ENCODE results near the gene FGF18.
"Not testable (repeated sequence)": the region's sequence is repeated elsewhere in the genome, so short reads cannot be mapped to it uniquely, and the experiment has no call there.

The FGF18 gene

DNA sequence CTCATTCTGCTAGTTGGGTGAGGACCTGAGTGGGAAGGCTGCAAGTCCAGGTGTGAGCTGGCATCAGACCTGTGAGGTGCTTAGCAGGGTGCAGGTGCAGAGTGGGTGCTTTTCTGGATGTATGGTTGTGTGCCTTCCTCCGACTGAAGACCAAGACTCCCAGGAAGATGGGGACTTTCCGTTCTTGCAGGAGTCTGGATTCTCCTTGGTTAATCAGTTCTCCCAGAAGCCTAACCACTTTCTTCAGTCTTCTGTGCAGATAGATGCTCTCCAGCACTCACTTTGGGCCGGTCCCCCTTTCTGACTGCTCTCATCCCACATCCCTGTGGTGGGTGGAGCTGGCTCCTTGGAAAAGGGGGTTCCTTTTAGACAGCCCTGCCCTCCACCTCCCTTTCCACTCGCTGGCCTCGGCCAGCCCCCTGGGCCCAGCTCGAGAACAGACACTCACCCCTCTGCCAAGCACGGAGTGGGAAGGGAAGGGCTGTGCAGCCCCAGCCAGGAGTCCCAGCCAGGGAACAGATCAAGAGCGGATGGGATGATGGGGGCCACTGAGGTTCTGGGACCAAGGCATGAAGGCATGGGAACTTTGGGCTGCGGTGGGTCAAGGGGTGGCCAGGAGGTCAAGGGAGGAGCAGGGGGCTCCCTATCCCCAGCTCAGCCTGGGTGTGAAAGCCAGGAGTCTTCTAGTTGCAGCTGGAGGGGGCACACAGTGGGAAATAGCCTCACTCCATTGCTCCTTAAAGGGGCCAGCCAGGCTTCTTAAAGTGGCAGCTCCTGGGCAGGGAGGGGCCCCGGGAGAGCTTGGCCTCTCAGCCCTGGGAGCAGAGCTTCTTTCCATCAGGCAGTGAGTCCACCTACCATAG lies 62.4 kb downstream of the FGF18 start:
- H3K27ac Mint-ChIP-seq, result no peak overlapping the region
- H3K4me1 Mint-ChIP-seq, result peaks cover 7% of the 10 kb centered on the region

GRCh38 chr5:171482434-171482730 lies 62.9 kb downstream of the FGF18 start:
- Mint-ChIP-seq H3K36me3 (no peaks in the 10 kb centered on the region), H3K27me3 (no peaks in the 10 kb centered on the region), H3K4me3 (no peak overlapping the region), H3K9me3 (no peaks in the 10 kb centered on the region), H3K27ac (no peak overlapping the region), H3K4me1 (peaks cover 7% of the 10 kb centered on the region)

More for the DNA sequence above, 62.4 kb downstream of the FGF18 start:
- no peak overlapping the region for H3K4me3 Mint-ChIP-seq
- H3K27me3 Mint-ChIP-seq, result no peaks in the 10 kb centered on the region
- no peaks in the 10 kb centered on the region for H3K9me3 Mint-ChIP-seq
- H3K36me3 Mint-ChIP-seq, result no peaks in the 10 kb centered on the region

DNA sequence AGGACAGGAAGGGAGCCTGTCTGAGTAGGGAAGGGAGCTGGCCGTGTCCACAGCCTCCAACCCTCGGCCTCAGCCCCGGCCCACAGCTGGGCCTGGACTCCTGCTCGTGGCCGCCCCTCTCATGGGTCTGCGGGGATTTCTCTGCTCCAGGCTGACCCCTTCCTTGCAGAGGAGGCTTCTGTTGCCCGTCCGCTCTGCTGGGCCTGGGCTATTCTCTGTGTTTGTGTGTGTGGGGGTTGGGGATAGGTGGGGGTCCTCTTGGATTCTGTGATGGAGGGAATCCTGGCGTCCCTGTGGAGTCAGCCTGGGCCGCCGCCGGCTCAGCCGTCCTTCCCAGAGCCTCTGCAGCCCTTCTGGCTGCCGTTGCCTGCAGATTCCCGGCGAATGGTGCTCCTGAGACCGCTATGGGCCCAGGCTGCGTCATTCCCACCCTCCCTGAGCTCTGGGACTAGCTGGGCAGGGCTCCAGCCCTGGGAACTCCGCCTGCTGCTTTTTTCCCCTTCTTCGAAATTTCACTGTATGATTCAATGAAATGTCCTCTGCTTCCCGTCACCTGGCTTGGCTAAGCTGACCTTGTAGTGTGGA lies 64.2 kb downstream of the FGF18 start:
- H3K27me3 Mint-ChIP-seq, result peaks cover 4% of the 10 kb centered on the region
- H3K36me3 Mint-ChIP-seq, result no peaks in the 10 kb centered on the region
- H3K9me3 Mint-ChIP-seq, result no peaks in the 10 kb centered on the region
- no peak overlapping the region for H3K4me3 Mint-ChIP-seq
- H3K4me1 Mint-ChIP-seq, result peaks cover 7% of the 10 kb centered on the region
- no peak overlapping the region for H3K27ac Mint-ChIP-seq

GRCh38 chr5:171484460-171484899 lies 65.0 kb downstream of the FGF18 start:
- Mint-ChIP-seq H3K9me3 (no peaks in the 10 kb centered on the region), H3K27me3 (peaks cover 4% of the 10 kb centered on the region), H3K4me3 (no peak overlapping the region), H3K36me3 (no peaks in the 10 kb centered on the region), H3K4me1 (peaks cover 5% of the 10 kb centered on the region), H3K27ac (peak overlapping the region; percentile 62)

DNA sequence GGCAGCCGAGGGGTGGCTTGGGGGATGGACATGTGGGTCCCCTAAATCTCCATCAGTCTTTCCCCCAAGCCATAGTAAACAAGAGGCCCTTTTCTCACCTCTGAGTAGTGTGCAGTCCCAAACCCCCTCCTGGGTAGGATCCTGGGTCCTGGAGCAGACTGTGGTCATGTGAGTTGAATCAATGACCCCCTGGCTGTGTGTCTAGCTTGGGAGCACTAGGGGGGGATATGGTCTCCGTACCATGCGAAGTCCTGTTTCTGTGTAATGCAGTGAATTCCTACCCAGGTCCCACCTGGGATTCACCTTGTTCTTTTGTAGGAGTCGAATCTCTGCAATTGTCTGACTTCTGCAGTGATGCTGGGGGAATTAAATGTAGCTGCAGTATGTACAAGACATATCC lies 66.2 kb downstream of the FGF18 start:
- no peak overlapping the region for H3K4me3 Mint-ChIP-seq
- H3K27ac Mint-ChIP-seq, result no peak overlapping the region
- no peaks in the 10 kb centered on the region for H3K36me3 Mint-ChIP-seq
- no peaks in the 10 kb centered on the region for H3K4me1 Mint-ChIP-seq
- peaks cover 4% of the 10 kb centered on the region for H3K27me3 Mint-ChIP-seq
- H3K9me3 Mint-ChIP-seq, result no peaks in the 10 kb centered on the region

DNA sequence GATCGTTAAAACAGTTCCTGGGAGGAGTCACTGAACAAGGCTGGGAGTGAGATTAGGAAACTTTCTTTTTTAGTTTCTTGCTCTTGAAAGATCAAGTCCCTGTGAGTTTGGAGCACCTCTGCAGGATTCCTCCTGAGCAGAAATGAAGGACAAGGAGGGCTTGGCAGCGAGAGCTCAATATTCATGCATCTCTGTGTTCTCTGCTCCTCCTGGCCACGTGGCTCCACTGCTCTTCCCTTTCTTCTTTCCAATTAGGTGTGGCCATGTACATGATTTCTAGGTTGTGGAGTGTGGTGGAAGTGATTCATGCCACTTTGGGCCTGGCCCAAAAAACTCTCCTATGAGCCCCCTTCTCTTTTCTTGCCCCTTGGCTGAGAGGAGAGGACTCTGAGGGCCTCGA lies 67.2 kb downstream of the FGF18 start:
- peaks cover 4% of the 10 kb centered on the region for H3K27me3 Mint-ChIP-seq

GRCh38 chr5:171488876-171489275 lies 69.4 kb downstream of the FGF18 start:
- peaks cover 4% of the 10 kb centered on the region for H3K27me3 Mint-ChIP-seq
- no peak overlapping the region for H3K27ac Mint-ChIP-seq
- no peak overlapping the region for H3K4me3 Mint-ChIP-seq
- H3K9me3 Mint-ChIP-seq, result no peaks in the 10 kb centered on the region
- H3K4me1 Mint-ChIP-seq, result no peaks in the 10 kb centered on the region
- H3K36me3 Mint-ChIP-seq, result no peaks in the 10 kb centered on the region

More for the DNA sequence above, 67.2 kb downstream of the FGF18 start:
- no peaks in the 10 kb centered on the region for H3K36me3 Mint-ChIP-seq
- H3K4me1 Mint-ChIP-seq, result no peaks in the 10 kb centered on the region
- peak overlapping the region; percentile 52 for H3K27ac Mint-ChIP-seq
- H3K4me3 Mint-ChIP-seq, result no peak overlapping the region
- H3K9me3 Mint-ChIP-seq, result no peaks in the 10 kb centered on the region

- Mint-ChIP-seq H3K4me3 (no peak overlapping the region), H3K4me1 (no peaks in the 10 kb centered on the region), H3K27me3 (peaks cover 4% of the 10 kb centered on the region), H3K9me3 (no peaks in the 10 kb centered on the region), H3K36me3 (no peaks in the 10 kb centered on the region), H3K27ac (no peak overlapping the region)
Observed at GRCh38 chr5:171492781-171493180, 73.3 kb downstream of the FGF18 start.

- no peaks in the 10 kb centered on the region for H3K4me1 Mint-ChIP-seq
- no peak overlapping the region for H3K27ac Mint-ChIP-seq
- H3K9me3 Mint-ChIP-seq, result no peaks in the 10 kb centered on the region
- no peaks in the 10 kb centered on the region for H3K27me3 Mint-ChIP-seq
- no peak overlapping the region for H3K4me3 Mint-ChIP-seq
- no peaks in the 10 kb centered on the region for H3K36me3 Mint-ChIP-seq
Observed at GRCh38 chr5:171493646-171494393, 74.4 kb downstream of the FGF18 start.

DNA sequence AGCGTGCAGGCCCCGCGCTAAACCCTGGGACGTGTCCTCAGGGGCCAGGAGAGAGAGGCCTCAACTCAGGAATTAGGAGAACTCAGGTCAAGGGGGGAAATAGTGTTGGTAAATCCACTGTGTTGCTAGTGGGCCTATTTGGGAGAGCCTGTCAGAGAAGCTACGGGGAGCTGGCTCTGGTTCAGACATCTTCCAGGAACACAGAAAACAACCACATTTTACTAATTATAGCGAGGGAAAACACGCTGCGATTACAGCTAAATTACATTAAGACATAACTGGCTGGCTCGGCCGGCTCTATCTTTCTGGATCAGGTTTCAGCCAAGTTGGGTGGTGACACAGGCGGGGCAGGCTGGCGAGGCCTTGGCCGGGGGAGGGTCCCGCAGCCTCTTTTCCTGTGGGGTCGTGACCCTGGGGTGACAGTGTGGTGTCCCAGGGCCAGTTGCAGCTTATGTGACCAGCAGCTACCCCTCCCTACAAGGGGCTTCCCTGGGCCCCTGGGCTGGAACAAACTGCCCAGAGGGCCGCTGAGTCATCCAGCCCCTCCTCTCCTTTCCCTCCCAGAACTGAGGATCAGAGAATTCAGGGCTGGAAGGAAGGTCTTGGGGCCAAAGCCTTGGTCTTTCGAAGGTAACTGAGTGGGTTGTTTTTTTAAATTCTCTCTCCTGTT lies 75.1 kb downstream of the FGF18 start:
- H3K4me1 Mint-ChIP-seq, result no peaks in the 10 kb centered on the region
- H3K27ac Mint-ChIP-seq, result no peak overlapping the region
- no peaks in the 10 kb centered on the region for H3K27me3 Mint-ChIP-seq
- no peak overlapping the region for H3K4me3 Mint-ChIP-seq
- no peaks in the 10 kb centered on the region for H3K36me3 Mint-ChIP-seq
- H3K9me3 Mint-ChIP-seq, result no peaks in the 10 kb centered on the region

- H3K27ac Mint-ChIP-seq, result no peak overlapping the region
- no peaks in the 10 kb centered on the region for H3K36me3 Mint-ChIP-seq
- H3K27me3 Mint-ChIP-seq, result no peaks in the 10 kb centered on the region
- no peaks in the 10 kb centered on the region for H3K4me1 Mint-ChIP-seq
- no peaks in the 10 kb centered on the region for H3K9me3 Mint-ChIP-seq
- no peak overlapping the region for H3K4me3 Mint-ChIP-seq
Observed at GRCh38 chr5:171495122-171495700, 75.8 kb downstream of the FGF18 start.

DNA sequence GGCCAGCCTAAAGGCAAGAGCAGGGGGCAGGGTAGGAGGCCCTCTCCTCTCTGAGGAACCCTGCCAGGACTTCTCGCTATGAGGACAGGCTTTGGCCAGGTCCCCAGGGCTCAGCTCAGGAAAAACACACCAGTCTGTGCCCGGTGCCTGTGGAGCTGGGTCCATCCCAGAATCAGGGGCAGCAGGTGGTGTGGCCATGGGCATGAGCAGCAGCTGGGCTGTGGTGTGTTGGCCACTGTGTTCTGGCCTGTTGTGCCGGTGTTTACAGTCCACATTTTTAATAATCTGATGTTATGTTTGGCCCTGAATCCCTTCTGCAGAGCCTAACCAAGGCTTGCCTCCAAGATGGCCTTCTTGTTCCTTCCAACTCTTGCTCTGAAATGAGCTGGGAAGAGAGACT lies 77.0 kb downstream of the FGF18 start:
- H3K9me3 Mint-ChIP-seq, result no peaks in the 10 kb centered on the region
- no peak overlapping the region for H3K27ac Mint-ChIP-seq
- H3K36me3 Mint-ChIP-seq, result no peaks in the 10 kb centered on the region
- H3K4me3 Mint-ChIP-seq, result no peak overlapping the region
- no peaks in the 10 kb centered on the region for H3K27me3 Mint-ChIP-seq
- no peaks in the 10 kb centered on the region for H3K4me1 Mint-ChIP-seq

DNA sequence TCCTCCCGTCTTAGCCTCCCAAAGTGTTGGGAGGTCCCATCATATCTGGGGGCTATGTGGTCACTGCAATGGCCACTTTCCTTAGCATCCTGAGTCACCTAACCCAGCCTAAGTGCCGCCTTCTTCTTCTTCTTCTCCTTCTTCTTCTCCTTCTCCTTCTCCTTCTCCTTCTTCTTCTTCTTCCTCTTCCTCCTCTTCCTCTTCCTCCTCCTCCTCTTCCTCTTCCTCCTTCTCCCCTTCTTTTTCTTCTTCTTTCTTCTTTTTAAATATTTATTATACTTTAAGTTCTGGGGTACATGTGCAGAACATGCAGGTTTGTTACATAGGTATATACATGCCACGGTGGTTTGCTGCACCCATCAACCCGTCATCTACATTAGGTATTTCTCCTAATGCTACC lies 78.0 kb downstream of the FGF18 start:
- H3K27ac Mint-ChIP-seq, H3K9me3 Mint-ChIP-seq, H3K36me3 Mint-ChIP-seq: not testable (repeated sequence)

DNA sequence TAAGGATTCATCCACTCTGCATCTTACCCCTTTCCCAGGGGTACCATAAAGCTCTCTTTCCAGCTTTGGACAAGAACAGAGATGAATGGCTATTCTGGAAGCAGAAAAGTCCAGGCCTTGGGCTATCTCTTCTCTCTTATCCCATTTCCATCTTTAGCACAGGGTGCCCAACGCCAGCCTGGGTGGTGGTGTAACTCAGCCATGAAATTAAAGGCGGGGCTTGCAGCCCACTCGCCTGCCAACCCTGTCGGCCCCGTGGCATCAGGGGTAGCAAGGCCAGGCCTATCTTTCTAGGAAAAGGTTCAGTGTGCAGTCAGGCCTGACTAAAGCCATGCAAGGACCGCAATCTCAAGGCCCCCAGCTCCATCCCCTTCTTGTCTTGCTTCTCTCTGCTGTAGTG lies 78.7 kb downstream of the FGF18 start:
- no peaks in the 10 kb centered on the region for H3K4me1 Mint-ChIP-seq
- H3K27ac Mint-ChIP-seq, result no peak overlapping the region
- no peaks in the 10 kb centered on the region for H3K36me3 Mint-ChIP-seq
- H3K9me3 Mint-ChIP-seq, result no peaks in the 10 kb centered on the region
- H3K4me3 Mint-ChIP-seq, result no peak overlapping the region
- H3K27me3 Mint-ChIP-seq, result no peaks in the 10 kb centered on the region

More for the DNA sequence above, 78.0 kb downstream of the FGF18 start:
- not testable (repeated sequence) for H3K4me1 Mint-ChIP-seq, H3K27me3 Mint-ChIP-seq, H3K4me3 Mint-ChIP-seq

DNA sequence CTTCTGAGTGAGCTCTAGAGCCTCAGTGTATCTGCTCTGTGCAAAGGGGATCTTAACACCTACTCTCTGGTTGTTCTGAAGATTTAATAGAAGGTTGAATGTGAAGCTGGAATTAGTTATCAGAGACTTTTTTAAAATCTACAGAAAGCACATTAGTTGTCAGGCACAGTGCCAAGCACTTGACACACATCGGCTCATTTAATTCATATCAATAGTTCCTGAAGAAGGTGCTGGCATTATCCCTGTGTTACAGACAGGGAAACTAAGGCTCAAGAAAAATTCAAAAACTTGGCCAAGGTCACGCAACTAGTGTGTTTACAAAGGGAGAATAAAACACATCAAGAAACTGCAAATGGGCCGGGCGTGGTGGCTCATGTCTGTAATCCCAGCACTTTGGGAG lies 80.2 kb downstream of the FGF18 start:
- H3K4me1 Mint-ChIP-seq, result no peaks in the 10 kb centered on the region
- H3K27ac Mint-ChIP-seq, result no peak overlapping the region
- H3K27me3 Mint-ChIP-seq, result no peaks in the 10 kb centered on the region
- no peak overlapping the region for H3K4me3 Mint-ChIP-seq
- no peaks in the 10 kb centered on the region for H3K9me3 Mint-ChIP-seq
- no peaks in the 10 kb centered on the region for H3K36me3 Mint-ChIP-seq
